HepG2 (cell line): ENCODE data around the gene TFF2. TPM values are rescaled to one million over a fixed set of nuclear protein-coding genes. Genes with fewer than 3 reads are reported as not detected.

Source experiments
- ATAC-seq: fragments of 200-7000 bp; cut with Tn5 transposase; 3 replicates; pipeline ENCODE4 v1.9.1; 2020; ENCODE audit warnings: mild to moderate bottlenecking, moderate library complexity
- BruUV-seq: library from RNA; stranded (reverse); fragments of 400-500 nt; replicated peaks from 2 replicates; lab custom pipeline; 2021; lab: Mats Ljungman, UMichigan
- CTCF ChIA-PET: fragments of 300-600 bp; formaldehyde crosslinking; extraction: SDS; loops from one replicate; lab custom pipeline; 2021; ENCODE audit warnings: low total read pairs, inconsistent platforms, low intra/inter-chr PET ratio; lab: Yijun Ruan, JAX
- POLR2A ChIA-PET: fragments of 350-600 bp; sonication (Branson Sonifier 250); formaldehyde crosslinking; loops from one replicate; lab custom pipeline; 2020; ENCODE audit warnings: antibody characterized with exemption, inconsistent platforms; lab: Yijun Ruan, JAX
- DNase-seq: peaks from one replicate; pipeline ENCODE4 v3.0.0-alpha.2; 2015; ENCODE audit warnings: low spot score
- FAIRE-seq: peaks from 3 replicates; lab custom pipeline; 2011; peaks lifted over from hg19 to GRCh38; lab: Jason Lieb, UNC
- H2AFZ ChIP-seq: one replicate; pipeline ENCODE4 v1.6.1; 2011; ENCODE audit warnings: low read length, inconsistent platforms
- H3K27ac ChIP-seq: fragments of 300-600 bp; 3 replicates; pipeline ENCODE4 v1.8.0; 2011; ENCODE audit warnings: mixed run types, mild to moderate bottlenecking, mixed read lengths, low read length, inconsistent platforms; ENCODE audit not compliant: insufficient read depth; ENCODE audit errors: extremely low read length
- H3K27me3 ChIP-seq, 2 experiments: fragments of 200-600 bp in 1 of 2; 2 replicates in 1 of 2; 3 replicates in 1 of 2; pipeline versions ENCODE4 v1.6.0 to v1.8.0; 2011; ENCODE audit warnings: low read length in 2 of 2, mild to moderate bottlenecking in 2 of 2, moderate library complexity in 2 of 2, inconsistent platforms in 1 of 2; ENCODE audit not compliant: insufficient read depth in 2 of 2, control insufficient read depth in 1 of 2
- H3K36me3 ChIP-seq, 2 experiments: fragments of 200-600 bp in 1 of 2; replicated peaks in 1 of 2; 2 replicates in 1 of 2; 3 replicates in 1 of 2; pipeline versions ENCODE4 v1.5.1 to v1.8.0; 2011; ENCODE audit warnings: low read length in 2 of 2, inconsistent platforms in 1 of 2; ENCODE audit not compliant: insufficient read depth in 2 of 2, control insufficient read depth in 1 of 2
- H3K4me1 ChIP-seq: 2 replicates; pipeline ENCODE4 v1.5.1; 2012; ENCODE audit warnings: low read length, inconsistent platforms; ENCODE audit not compliant: insufficient read depth
- H3K4me2 ChIP-seq: 2 replicates; pipeline ENCODE4 v1.6.0; 2011; ENCODE audit warnings: low read depth, low read length, inconsistent platforms
- H3K4me3 ChIP-seq, 3 experiments: fragments of 200-600 bp in 1 of 3; sonication (generic), shearing (Covaris generic) in 1 of 3; replicated peaks in 1 of 3; 2 replicates each; pipeline ENCODE4 v1.5.1; 2011 to 2016; ENCODE audit warnings: low read length in 3 of 3, inconsistent platforms in 2 of 3, low read depth in 2 of 3, mild to moderate bottlenecking in 2 of 3, control low read depth in 1 of 3, mixed read lengths in 1 of 3; ENCODE audit not compliant: insufficient read depth in 1 of 3
- H3K79me2 ChIP-seq: one replicate; pipeline ENCODE4 v1.6.1; 2011; ENCODE audit warnings: low read length, inconsistent platforms; ENCODE audit not compliant: insufficient read depth
- H3K9ac ChIP-seq: 2 replicates; pipeline ENCODE4 v1.6.0; 2011; ENCODE audit warnings: mild to moderate bottlenecking, low read depth, low read length, inconsistent platforms; ENCODE audit not compliant: insufficient read depth
- H3K9me3 ChIP-seq: 2 replicates; pipeline ENCODE4 v1.5.1; 2012; ENCODE audit warnings: mild to moderate bottlenecking, low read length
- H4K20me1 ChIP-seq: 2 replicates; pipeline ENCODE4 v1.6.0; 2011; ENCODE audit warnings: inconsistent platforms, mild to moderate bottlenecking, low read length, moderate library complexity; ENCODE audit not compliant: insufficient read depth
- ASH2L ChIP-seq: fragments of 300-600, 200-600 bp; sonication (generic); IDR thresholded peaks from 2 replicates; pipeline ENCODE4 v1.7.0; 2017; ENCODE audit warnings: low read depth, mild to moderate bottlenecking, moderate library complexity, mixed read lengths, low read length; ENCODE audit not compliant: insufficient read length
- GABPB1 ChIP-seq: IDR thresholded peaks from 2 replicates; pipeline ENCODE4 v1.6.1; 2016; ENCODE audit warnings: mild to moderate bottlenecking, missing genetic modification reagents, moderate library complexity, missing compliant biosample characterization
- HNF4G ChIP-seq, 2 experiments: sonication (generic) in 1 of 2; formaldehyde crosslinking in 1 of 2; IDR thresholded peaks; 2 replicates each; pipeline versions ENCODE4 v1.4.0 to v1.6.1; 2011 to 2020; ENCODE audit warnings: borderline replicate concordance in 2 of 2, low read depth in 2 of 2, mild to moderate bottlenecking in 2 of 2, low read length in 1 of 2, missing genetic modification reagents in 1 of 2, moderate library complexity in 1 of 2
- HOXA3 ChIP-seq: sonication (generic); formaldehyde crosslinking; IDR thresholded peaks from 2 replicates; pipeline ENCODE4 v1.5.0; 2020; ENCODE audit warnings: missing genetic modification reagents
- MIXL1 ChIP-seq: IDR thresholded peaks from 2 replicates; pipeline ENCODE4 v1.6.1; 2016
- MYNN ChIP-seq: sonication (generic); formaldehyde crosslinking; IDR thresholded peaks from 2 replicates; pipeline ENCODE4 v1.4.0; 2020; ENCODE audit warnings: mild to moderate bottlenecking, low read depth, missing genetic modification reagents
- PHF5A ChIP-seq: IDR thresholded peaks from one replicate; pipeline ENCODE4 v1.6.1; 2018; ENCODE audit warnings: low read depth, missing genetic modification reagents; ENCODE audit not compliant: unreplicated experiment
- PHF8 ChIP-seq: sonication (generic); formaldehyde crosslinking; IDR thresholded peaks from 2 replicates; pipeline ENCODE4 v1.5.0; 2020; ENCODE audit warnings: missing genetic modification reagents
- ZNF180 ChIP-seq: sonication (generic); formaldehyde crosslinking; IDR thresholded peaks from 2 replicates; pipeline ENCODE4 v1.4.0; 2020; ENCODE audit warnings: low read depth, missing genetic modification reagents, borderline replicate concordance
- ZNF501 ChIP-seq: sonication (generic); formaldehyde crosslinking; IDR thresholded peaks from 2 replicates; pipeline ENCODE4 v1.5.1; 2020; ENCODE audit warnings: mild to moderate bottlenecking, moderate library complexity, missing genetic modification reagents
- ZNF839 ChIP-seq: sonication (generic); formaldehyde crosslinking; IDR thresholded peaks from 2 replicates; pipeline ENCODE4 v1.4.0; 2020; ENCODE audit warnings: missing genetic modification reagents, mild to moderate bottlenecking, borderline replicate concordance
- WGBS: methylation state at CpG from one replicate; pipeline ENCODE4 v1.1.6; 2017; ENCODE audit warnings: low lambda C conversion rate; 5-methylcytosine and 5-hydroxymethylcytosine counted together
- in situ Hi-C: cut with HindIII; loops from 2 replicates; pipeline ENCODE4 v1.10.0; 2017; ENCODE audit warnings: low pct_unique_long_range_greater_than_20kb; ENCODE audit not compliant: extremely low pct_ligation_motif_present
- intact Hi-C: fragments of 100-400 bp; cut with micrococcal nuclease; formaldehyde crosslinking; loops from one replicate; pipeline ENCODE4 v1.10.0; 2022; ENCODE audit not compliant: unreplicated experiment
- polyA plus RNA-seq, 8 experiments: library from polyadenylated mRNA; depleted of rRNA in 3 of 8; stranded (reverse) in 7 of 8; unstranded in 1 of 8; fragments of >200 nt; fragmentation: Illumina TruSeq in 4 of 8; extraction: Trizol in 4 of 8; gene quantifications; 2 replicates each; pipeline versions ENCODE4 v1.2.1 to v1.2.3, GENCODE V29; 2011 to 2016; ENCODE audit warnings: low read depth in 4 of 8, missing spikeins in 1 of 8, mixed read lengths in 1 of 8; ENCODE audit not compliant: insufficient read depth in 1 of 8
- total RNA-seq, 5 experiments: library from RNA; depleted of rRNA; stranded (reverse); fragments of >200 nt; fragmentation: Illumina TruSeq; extraction: Trizol; gene quantifications; 2 replicates each; pipeline ENCODE4 v1.2.3, GENCODE V29; 2016; ENCODE audit warnings: low read depth in 1 of 5
- TF ChIP-seq, protein P1 (sequence below): fragments of 450-650 bp; IDR thresholded peaks from 2 replicates; pipeline ENCODE4 v1.6.1; 2017
- TF ChIP-seq, protein P2 (sequence below): sonication (generic); formaldehyde crosslinking; IDR thresholded peaks from 2 replicates; pipeline ENCODE4 v1.4.0; 2020; ENCODE audit warnings: missing genetic modification reagents; ENCODE audit errors: not compliant biosample characterization
- TF ChIP-seq, protein P3 (sequence below): sonication (generic); formaldehyde crosslinking; IDR thresholded peaks from 2 replicates; pipeline ENCODE4 v1.4.0; 2020; ENCODE audit warnings: missing genetic modification reagents
- TF ChIP-seq, protein P4 (sequence below): sonication (generic); formaldehyde crosslinking; IDR thresholded peaks from 2 replicates; pipeline ENCODE4 v1.4.0; 2020; ENCODE audit warnings: missing genetic modification reagents, borderline replicate concordance

The TFF2 gene
- total and polyA plus RNA-seq, 2 of the 13 experiments (the other 11 are each of a cell fraction or from before 2014, with no cell fraction given) = 1.5 TPM; not detected in 1

DNA sequence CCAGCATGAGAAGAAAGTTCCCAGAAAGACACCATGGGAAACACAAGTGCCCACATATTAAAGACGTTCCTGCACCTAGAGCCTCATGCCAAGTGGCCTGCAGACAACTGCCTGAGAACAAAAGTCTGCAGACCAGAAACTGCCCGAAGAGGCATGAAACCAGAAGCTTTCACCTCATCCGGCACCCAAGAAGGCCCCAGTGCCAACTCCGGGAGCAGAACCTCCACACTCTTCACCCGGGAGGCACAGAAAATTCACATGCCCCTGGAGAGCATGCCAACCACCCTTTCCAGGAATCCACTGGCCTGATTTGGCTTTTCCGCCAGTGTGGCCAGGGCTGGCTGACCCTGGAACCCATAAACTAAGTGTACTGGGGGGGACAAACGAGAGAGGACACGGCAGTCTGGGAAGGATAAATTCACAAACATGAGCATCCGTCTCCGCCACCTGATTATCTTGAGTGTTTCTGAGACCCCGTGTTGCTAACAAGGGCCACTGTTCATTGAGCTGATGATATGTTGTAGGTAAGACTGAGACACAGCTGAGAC lies 6.8 kb downstream of the TFF2 start (continued):
- TF ChIP-seq, protein P1, sequence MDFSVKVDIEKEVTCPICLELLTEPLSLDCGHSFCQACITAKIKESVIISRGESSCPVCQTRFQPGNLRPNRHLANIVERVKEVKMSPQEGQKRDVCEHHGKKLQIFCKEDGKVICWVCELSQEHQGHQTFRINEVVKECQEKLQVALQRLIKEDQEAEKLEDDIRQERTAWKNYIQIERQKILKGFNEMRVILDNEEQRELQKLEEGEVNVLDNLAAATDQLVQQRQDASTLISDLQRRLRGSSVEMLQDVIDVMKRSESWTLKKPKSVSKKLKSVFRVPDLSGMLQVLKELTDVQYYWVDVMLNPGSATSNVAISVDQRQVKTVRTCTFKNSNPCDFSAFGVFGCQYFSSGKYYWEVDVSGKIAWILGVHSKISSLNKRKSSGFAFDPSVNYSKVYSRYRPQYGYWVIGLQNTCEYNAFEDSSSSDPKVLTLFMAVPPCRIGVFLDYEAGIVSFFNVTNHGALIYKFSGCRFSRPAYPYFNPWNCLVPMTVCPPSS = no peak
- TF ChIP-seq ZNF180 (CRISPR knock-in tag) (no peak), HOXA3 (CRISPR knock-in tag) (no peak), ZNF839 (CRISPR knock-in tag) (no peak)
- TF ChIP-seq, protein P2, sequence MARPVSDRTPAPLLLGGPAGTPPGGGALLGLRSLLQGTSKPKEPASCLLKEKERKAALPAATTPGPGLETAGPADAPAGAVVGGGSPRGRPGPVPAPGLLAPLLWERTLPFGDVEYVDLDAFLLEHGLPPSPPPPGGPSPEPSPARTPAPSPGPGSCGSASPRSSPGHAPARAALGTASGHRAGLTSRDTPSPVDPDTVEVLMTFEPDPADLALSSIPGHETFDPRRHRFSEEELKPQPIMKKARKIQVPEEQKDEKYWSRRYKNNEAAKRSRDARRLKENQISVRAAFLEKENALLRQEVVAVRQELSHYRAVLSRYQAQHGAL = no peak

DNA sequence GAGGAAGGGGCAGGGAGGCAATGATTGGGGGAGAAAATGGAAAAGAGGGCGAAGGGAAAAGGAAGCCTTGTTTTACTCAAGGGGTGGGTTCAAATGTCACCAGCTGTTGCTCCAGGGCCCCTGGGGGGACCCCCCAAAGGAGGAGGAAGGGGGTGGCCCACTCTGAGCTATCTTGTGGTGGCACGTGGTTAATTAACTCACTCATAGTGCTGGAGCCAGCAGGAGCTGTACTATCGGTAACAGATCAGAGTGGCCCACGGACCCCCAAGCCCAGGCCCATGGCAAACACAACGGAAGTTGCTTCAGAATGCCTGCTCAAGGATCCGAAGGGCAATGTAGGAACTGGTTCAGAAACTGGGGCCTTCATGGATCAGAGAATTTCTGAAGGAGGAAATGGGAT lies 7.2 kb downstream of the TFF2 start:
- peaks cover 3% of the 10 kb centered on the region; the same call in 1 of the 2 replicates for H3K4me1 ChIP-seq
- BruUV-seq = no TSS peak
- H2AFZ ChIP-seq = no peak overlapping the region
- H4K20me1 ChIP-seq = no peaks in the 10 kb centered on the region
- 49% methylated on average over 6 of the region's 6 CpGs for WGBS
- H3K27me3 ChIP-seq = peaks cover 0 to 6% of the 10 kb centered on the region in 2 experiments; a peak in 2 of 5 replicates
- H3K79me2 ChIP-seq = no peaks in the 10 kb centered on the region
- H3K36me3 ChIP-seq = no peaks in the 10 kb centered on the region
- no peak for DNase-seq
- ChIA-PET CTCF (no interaction called here), POLR2A (no interaction called here)
- intact Hi-C loops = no loop called here
- no peak overlapping the region for H3K4me3 ChIP-seq
- FAIRE-seq = no peak
- H3K9ac ChIP-seq = no peak overlapping the region
- ATAC-seq = no peak
- in situ Hi-C loops = no loop called here
- no peak overlapping the region for H3K4me2 ChIP-seq
- no peaks in the 10 kb centered on the region for H3K9me3 ChIP-seq
- H3K27ac ChIP-seq = no peak overlapping the region
- TF ChIP-seq PHF5A (CRISPR knock-in tag) (no peak), MYNN (CRISPR knock-in tag) (no peak), GABPB1 (CRISPR knock-in tag) (no peak), ASH2L (no peak), MIXL1 (no peak), ZNF501 (CRISPR knock-in tag) (no peak), PHF8 (CRISPR knock-in tag) (no peak), HNF4G (IDR thresholded peaks at IDR 0.05; ENCODE audit: borderline replicate concordance, low read depth, low read length) (no peak), HNF4G (CRISPR knock-in tag; IDR thresholded peaks at IDR 0.05; ENCODE audit: borderline replicate concordance, low read depth) (no peak)
- TF ChIP-seq, protein P3, sequence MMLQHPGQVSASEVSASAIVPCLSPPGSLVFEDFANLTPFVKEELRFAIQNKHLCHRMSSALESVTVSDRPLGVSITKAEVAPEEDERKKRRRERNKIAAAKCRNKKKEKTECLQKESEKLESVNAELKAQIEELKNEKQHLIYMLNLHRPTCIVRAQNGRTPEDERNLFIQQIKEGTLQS = no peak
- TF ChIP-seq, protein P2 = no peak
- TF ChIP-seq, protein P4, sequence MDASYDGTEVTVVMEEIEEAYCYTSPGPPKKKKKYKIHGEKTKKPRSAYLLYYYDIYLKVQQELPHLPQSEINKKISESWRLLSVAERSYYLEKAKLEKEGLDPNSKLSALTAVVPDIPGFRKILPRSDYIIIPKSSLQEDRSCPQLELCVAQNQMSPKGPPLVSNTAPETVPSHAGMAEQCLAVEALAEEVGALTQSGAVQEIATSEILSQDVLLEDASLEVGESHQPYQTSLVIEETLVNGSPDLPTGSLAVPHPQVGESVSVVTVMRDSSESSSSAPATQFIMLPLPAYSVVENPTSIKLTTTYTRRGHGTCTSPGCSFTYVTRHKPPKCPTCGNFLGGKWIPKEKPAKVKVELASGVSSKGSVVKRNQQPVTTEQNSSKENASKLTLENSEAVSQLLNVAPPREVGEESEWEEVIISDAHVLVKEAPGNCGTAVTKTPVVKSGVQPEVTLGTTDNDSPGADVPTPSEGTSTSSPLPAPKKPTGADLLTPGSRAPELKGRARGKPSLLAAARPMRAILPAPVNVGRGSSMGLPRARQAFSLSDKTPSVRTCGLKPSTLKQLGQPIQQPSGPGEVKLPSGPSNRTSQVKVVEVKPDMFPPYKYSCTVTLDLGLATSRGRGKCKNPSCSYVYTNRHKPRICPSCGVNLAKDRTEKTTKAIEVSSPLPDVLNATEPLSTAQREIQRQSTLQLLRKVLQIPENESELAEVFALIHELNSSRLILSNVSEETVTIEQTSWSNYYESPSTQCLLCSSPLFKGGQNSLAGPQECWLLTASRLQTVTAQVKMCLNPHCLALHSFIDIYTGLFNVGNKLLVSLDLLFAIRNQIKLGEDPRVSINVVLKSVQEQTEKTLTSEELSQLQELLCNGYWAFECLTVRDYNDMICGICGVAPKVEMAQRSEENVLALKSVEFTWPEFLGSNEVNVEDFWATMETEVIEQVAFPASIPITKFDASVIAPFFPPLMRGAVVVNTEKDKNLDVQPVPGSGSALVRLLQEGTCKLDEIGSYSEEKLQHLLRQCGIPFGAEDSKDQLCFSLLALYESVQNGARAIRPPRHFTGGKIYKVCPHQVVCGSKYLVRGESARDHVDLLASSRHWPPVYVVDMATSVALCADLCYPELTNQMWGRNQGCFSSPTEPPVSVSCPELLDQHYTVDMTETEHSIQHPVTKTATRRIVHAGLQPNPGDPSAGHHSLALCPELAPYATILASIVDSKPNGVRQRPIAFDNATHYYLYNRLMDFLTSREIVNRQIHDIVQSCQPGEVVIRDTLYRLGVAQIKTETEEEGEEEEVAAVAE (CRISPR knock-in tag) = no peak
